ENCODE results near the gene UMODL1. TPM values are rescaled to one million over a fixed set of nuclear protein-coding genes. Genes with fewer than 3 reads are reported as not detected.

The UMODL1 gene
- total and polyA plus RNA-seq, 2 of the 13 experiments (the other 11 are each of a cell fraction or from before 2014, with no cell fraction given) = not detected

GRCh38 chr21:42124081-42124480 lies 53.0 kb downstream of the UMODL1 start (continued):
- TF ChIP-seq ZNF292 (CRISPR knock-in tag; IDR thresholded peaks at IDR 0.05; ENCODE audit: borderline replicate concordance, low read depth) (no peak), CSRNP2 (CRISPR knock-in tag; conservative IDR thresholded peaks at IDR 0.05; ENCODE audit: low read depth) (no peak), IRF2 (CRISPR knock-in tag; IDR thresholded peaks at IDR 0.05) (no peak), ZNF383 (CRISPR knock-in tag; IDR thresholded peaks at IDR 0.05; ENCODE audit: borderline replicate concordance) (no peak)

DNA sequence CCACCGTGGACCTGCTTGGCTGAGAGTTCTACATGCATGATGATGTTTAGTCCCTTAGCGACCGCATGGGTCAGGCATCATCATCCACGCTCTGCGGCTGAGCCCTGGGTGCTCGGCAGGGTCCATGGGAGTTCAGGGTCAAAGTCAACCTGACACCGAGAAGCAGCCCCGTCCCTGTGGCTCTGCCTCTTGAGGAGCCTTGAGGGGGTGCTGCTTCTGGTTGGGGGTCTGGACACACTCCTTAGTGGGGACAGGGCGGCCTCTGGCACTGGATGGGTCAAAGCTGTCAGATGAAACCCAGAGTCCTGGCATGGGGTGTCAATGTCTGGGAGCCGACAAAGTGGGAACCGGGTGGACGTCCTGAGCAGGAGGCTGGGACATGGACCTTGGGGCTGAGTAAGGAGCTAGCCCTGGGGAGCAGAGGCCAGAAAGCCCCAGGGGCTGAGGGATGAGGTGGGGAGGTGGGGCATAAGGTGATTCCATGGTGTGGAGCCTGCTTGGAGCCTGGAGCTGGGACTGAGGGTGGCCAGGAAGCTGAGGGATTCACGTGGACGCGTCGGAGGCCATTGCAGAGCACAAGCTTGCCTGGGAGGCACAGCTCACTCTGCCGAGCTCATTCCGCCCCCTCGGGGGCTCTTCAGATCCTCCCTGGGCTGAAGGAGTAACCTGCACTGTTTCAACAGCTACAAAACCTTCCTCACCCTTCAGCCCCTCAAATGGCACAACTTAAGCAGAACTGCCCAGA lies 53.9 kb downstream of the UMODL1 start:
- H3K9me3 ChIP-seq (ENCODE audit: low read length) = no peaks in the 10 kb centered on the region
- no TSS peak for BruUV-seq (replicated peaks)
- no peaks in the 10 kb centered on the region for H4K20me1 ChIP-seq (ENCODE audit: insufficient read depth, low read length)
- DNase-seq (ENCODE audit: low spot score) (no peak), ATAC-seq (no peak; the same call in 2 of the 3 replicates), FAIRE-seq (no peak)
- H3K9ac ChIP-seq (ENCODE audit: insufficient read depth, low read depth, low read length) = no peak overlapping the region
- no peak overlapping the region for H2AFZ ChIP-seq (ENCODE audit: low read length)
- peaks cover 0 to 16% of the 10 kb centered on the region in 2 experiments; a peak in 2 of 5 replicates for H3K27me3 ChIP-seq (ENCODE audit: control insufficient read depth in 1 of 2, insufficient read depth in 2 of 2, low read length in 2 of 2)
- H3K36me3 ChIP-seq (replicated peaks in 1 of 2; ENCODE audit: control insufficient read depth in 1 of 2, insufficient read depth in 2 of 2, low read length in 2 of 2) = no peaks in the 10 kb centered on the region
- H3K79me2 ChIP-seq (ENCODE audit: insufficient read depth, low read length) = no peaks in the 10 kb centered on the region
- peak overlapping the region in 1 of 3 experiments; percentile 44; a peak in 1 of 6 replicates for H3K4me3 ChIP-seq (replicated peaks in 1 of 3; ENCODE audit: insufficient read depth in 1 of 3, low read depth in 2 of 3, low read length in 3 of 3)
- H3K27ac ChIP-seq (ENCODE audit: extremely low read length, insufficient read depth, low read length) = no peak overlapping the region
- ChIA-PET POLR2A (no interaction called here), CTCF (ENCODE audit: low intra/inter-chr PET ratio, low total read pairs) (interaction anchor here (1.3 kb wide), 1 partner anchor 17 kb away, joined by 4 read pairs; no protein-coding TSS in a partner anchor)
- WGBS (ENCODE audit: low lambda C conversion rate) = 93% methylated on average over 3 of the region's 19 CpGs
- intact Hi-C loops (cut with micrococcal nuclease; ENCODE audit: unreplicated experiment) = no loop called here
- peaks cover 47% of the 10 kb centered on the region for H3K4me1 ChIP-seq (ENCODE audit: insufficient read depth, low read length)
- H3K4me2 ChIP-seq (ENCODE audit: low read depth, low read length) = peak overlapping the region; percentile 53
- in situ Hi-C loops (cut with HindIII; ENCODE audit: extremely low pct_ligation_motif_present, low pct_unique_long_range_greater_than_20kb) = loop anchor here (25.0 kb wide), 1 partner anchor 513 kb away; no protein-coding TSS in a partner anchor
- no peak for TF ChIP-seq ZNF615 (CRISPR knock-in tag; IDR thresholded peaks at IDR 0.05; ENCODE audit: borderline replicate concordance)
- TF ChIP-seq TBX2 (CRISPR knock-in tag; IDR thresholded peaks at IDR 0.05; ENCODE audit: borderline replicate concordance) = no peak
- TF ChIP-seq FOXJ3 (CRISPR knock-in tag; IDR thresholded peaks at IDR 0.05; ENCODE audit: borderline replicate concordance) = no peak
- TF ChIP-seq, protein P1, sequence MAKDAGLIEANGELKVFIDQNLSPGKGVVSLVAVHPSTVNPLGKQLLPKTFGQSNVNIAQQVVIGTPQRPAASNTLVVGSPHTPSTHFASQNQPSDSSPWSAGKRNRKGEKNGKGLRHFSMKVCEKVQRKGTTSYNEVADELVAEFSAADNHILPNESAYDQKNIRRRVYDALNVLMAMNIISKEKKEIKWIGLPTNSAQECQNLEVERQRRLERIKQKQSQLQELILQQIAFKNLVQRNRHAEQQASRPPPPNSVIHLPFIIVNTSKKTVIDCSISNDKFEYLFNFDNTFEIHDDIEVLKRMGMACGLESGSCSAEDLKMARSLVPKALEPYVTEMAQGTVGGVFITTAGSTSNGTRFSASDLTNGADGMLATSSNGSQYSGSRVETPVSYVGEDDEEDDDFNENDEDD (CRISPR knock-in tag; IDR thresholded peaks at IDR 0.05; ENCODE audit: borderline replicate concordance) = no peak
- TF ChIP-seq ZNF331 (CRISPR knock-in tag; IDR thresholded peaks at IDR 0.05) = no peak
- TF ChIP-seq MIER3 (CRISPR knock-in tag; IDR thresholded peaks at IDR 0.05; ENCODE audit: borderline replicate concordance) = no peak
- TF ChIP-seq TERF1 (CRISPR knock-in tag; IDR thresholded peaks at IDR 0.05) = no peak
- TF ChIP-seq HINFP (CRISPR knock-in tag; IDR thresholded peaks at IDR 0.05; ENCODE audit: low read depth) = no peak
- TF ChIP-seq MZF1 (CRISPR knock-in tag; IDR thresholded peaks at IDR 0.05; ENCODE audit: borderline replicate concordance) = no peak
- no peak for TF ChIP-seq GATA4 (IDR thresholded peaks at IDR 0.05; ENCODE audit: borderline replicate concordance, low read depth)
